Keratinocyte (primary cell): ENCODE data around the gene CEP63. TPM values are rescaled to one million over a fixed set of nuclear protein-coding genes. Genes with fewer than 3 reads are reported as not detected.

ENCODE experiments used
- DNase-seq: peaks from one replicate; pipeline ENCODE4 v3.0.0-alpha.2; 2011; ENCODE audit warnings: low read depth, missing footprints, low spot score
- FAIRE-seq: peaks from 2 replicates; lab custom pipeline; 2011; peaks lifted over from hg19 to GRCh38; lab: Jason Lieb, UNC
- H2AFZ ChIP-seq: 2 replicates; pipeline ENCODE4 v1.6.0; 2012; ENCODE audit warnings: low read length, control low read depth, inconsistent platforms; ENCODE audit not compliant: control insufficient read depth
- H3K27ac ChIP-seq: 2 replicates; pipeline ENCODE4 v1.5.1; 2011; ENCODE audit warnings: low read length; ENCODE audit not compliant: control insufficient read depth, insufficient read depth
- H3K27me3 ChIP-seq: 3 replicates; pipeline ENCODE4 v1.6.0; 2011; ENCODE audit warnings: low read length; ENCODE audit not compliant: control insufficient read depth, insufficient read depth; ENCODE audit errors: extremely low read depth
- H3K36me3 ChIP-seq, 2 experiments: 2 replicates in 1 of 2; 3 replicates in 1 of 2; pipeline ENCODE4 v1.5.1; 2011; ENCODE audit warnings: low read length in 2 of 2, mild to moderate bottlenecking in 1 of 2; ENCODE audit not compliant: control insufficient read depth in 2 of 2, insufficient read depth in 2 of 2; ENCODE audit errors: extremely low read depth in 1 of 2
- H3K4me1 ChIP-seq: 3 replicates; pipeline ENCODE4 v1.5.1; 2011; ENCODE audit warnings: low read length; ENCODE audit not compliant: control insufficient read depth, insufficient read depth; ENCODE audit errors: extremely low read depth
- H3K4me2 ChIP-seq: 3 replicates; pipeline ENCODE4 v1.6.0; 2011; ENCODE audit warnings: low read depth, low read length; ENCODE audit not compliant: control insufficient read depth, insufficient read depth; ENCODE audit errors: extremely low read depth
- H3K4me3 ChIP-seq, 3 experiments: fragments of 200-600 bp in 1 of 3; sonication (generic) in 1 of 3; 2 replicates in 2 of 3; 3 replicates in 1 of 3; pipeline ENCODE4 v1.5.1; 2011 to 2016; ENCODE audit warnings: low read length in 3 of 3, mild to moderate bottlenecking in 3 of 3, control low read depth in 2 of 3, inconsistent platforms in 1 of 3, low read depth in 1 of 3, mixed read lengths in 1 of 3, mixed run types in 1 of 3, moderate library complexity in 1 of 3; ENCODE audit not compliant: control insufficient read depth in 2 of 3, insufficient read depth in 2 of 3; ENCODE audit errors: extremely low read depth in 1 of 3
- H3K79me2 ChIP-seq: 2 replicates; pipeline ENCODE4 v1.6.0; 2012; ENCODE audit warnings: low read length; ENCODE audit not compliant: control insufficient read depth, insufficient read depth
- H3K9ac ChIP-seq: 3 replicates; pipeline ENCODE4 v1.6.0; 2011; ENCODE audit warnings: low read length; ENCODE audit not compliant: control insufficient read depth, insufficient read depth; ENCODE audit errors: extremely low read depth
- H3K9me1 ChIP-seq: 3 replicates; pipeline ENCODE4 v1.6.0; 2011; ENCODE audit warnings: low read length; ENCODE audit not compliant: control insufficient read depth, insufficient read depth; ENCODE audit errors: extremely low read depth
- H3K9me3 ChIP-seq: 2 replicates; pipeline ENCODE4 v1.5.1; 2012; ENCODE audit warnings: low read depth, low read length; ENCODE audit not compliant: control insufficient read depth
- H4K20me1 ChIP-seq: 3 replicates; pipeline ENCODE4 v1.6.0; 2011; ENCODE audit warnings: low read length; ENCODE audit not compliant: control insufficient read depth, insufficient read depth; ENCODE audit errors: extremely low read depth
- CTCF ChIP-seq, 3 experiments: IDR thresholded peaks in 1 of 3; conservative IDR thresholded peaks in 1 of 3; optimal IDR thresholded peaks in 1 of 3; 2 replicates in 2 of 3; 3 replicates in 1 of 3; pipeline versions ENCODE3 to v1.5.1; 2011; ENCODE audit warnings: low read length in 3 of 3, mild to moderate bottlenecking in 3 of 3, moderate library complexity in 2 of 3, control low read depth in 1 of 3, inconsistent platforms in 1 of 3; ENCODE audit not compliant: insufficient read depth in 2 of 3; ENCODE audit errors: extremely low read depth in 1 of 3
- EZH2 ChIP-seq: IDR thresholded peaks from one replicate; pipeline ENCODE4 v1.6.1; 2012; ENCODE audit warnings: inconsistent platforms, mild to moderate bottlenecking, low read length, moderate library complexity
- dilution Hi-C: fragments of 300-500 bp; cut with MboI; formaldehyde crosslinking; loops from one replicate; pipeline ENCODE4 v1.7.0; 2020; ENCODE audit warnings: low sequenced_read_pairs; ENCODE audit not compliant: extremely low pct_ligation_motif_present
- polyA plus RNA-seq, 5 experiments: library from polyadenylated mRNA; depleted of rRNA in 3 of 5; stranded (reverse) in 3 of 5; stranded (forward) in 1 of 5; unstranded in 1 of 5; fragments of >200 nt; gene quantifications; 1 replicate in 1 of 5; 2 replicates in 3 of 5; 3 replicates in 1 of 5; pipeline versions ENCODE4 v1.2.1 to v1.2.3, GENCODE V29; 2011 to 2012; ENCODE audit warnings: missing spikeins in 2 of 5, low read depth in 1 of 5, low replicate concordance in 1 of 5

The CEP63 gene
- polyA plus RNA-seq, 1 donor (not counting 4 experiments of a cell fraction or from before 2014, with no cell fraction given): 10.1 TPM

- H3K9ac ChIP-seq: no peak overlapping the region
- dilution Hi-C loops: no loop called here
- no peaks in the 10 kb centered on the region for H3K9me1 ChIP-seq
- no peak for TF ChIP-seq CTCF (optimal IDR thresholded peaks at IDR 0.05 in 1 of 3, IDR thresholded peaks at IDR 0.05 in 1 of 3, conservative IDR thresholded peaks at IDR 0.05 in 1 of 3; ENCODE audit: extremely low read depth in 1 of 3, insufficient read depth in 2 of 3, low read length in 3 of 3)
- no peak for TF ChIP-seq EZH2
- no peaks in the 10 kb centered on the region for H4K20me1 ChIP-seq
- no peaks in the 10 kb centered on the region for H3K79me2 ChIP-seq
- DNase-seq (no peak), FAIRE-seq (peak; percentile 13)
- no peak overlapping the region for H2AFZ ChIP-seq
- H3K27ac ChIP-seq: no peak overlapping the region
- peaks cover 6% of the 10 kb centered on the region for H3K4me1 ChIP-seq
- H3K9me3 ChIP-seq: no peaks in the 10 kb centered on the region
- no peak overlapping the region for H3K4me2 ChIP-seq
- no peaks in the 10 kb centered on the region for H3K36me3 ChIP-seq
- no peak overlapping the region for H3K4me3 ChIP-seq
- no peaks in the 10 kb centered on the region for H3K27me3 ChIP-seq
Observed at GRCh38 chr3:134462331-134462941, 23.4 kb upstream of the CEP63 start.

- Histone ChIP-seq H3K9ac (peak overlapping the region; percentile 24), H3K9me3 (no peaks in the 10 kb centered on the region), H3K4me3 (no peak overlapping the region), H3K79me2 (no peaks in the 10 kb centered on the region), H3K9me1 (no peaks in the 10 kb centered on the region), H2AFZ (no peak overlapping the region), H3K4me1 (peaks cover 6% of the 10 kb centered on the region), H3K4me2 (peak overlapping the region; percentile 25), H3K27me3 (no peaks in the 10 kb centered on the region), H3K27ac (no peak overlapping the region), H4K20me1 (no peaks in the 10 kb centered on the region), H3K36me3 (no peaks in the 10 kb centered on the region)
- dilution Hi-C loops: no loop called here
- no peak for FAIRE-seq
- TF ChIP-seq CTCF (optimal IDR thresholded peaks at IDR 0.05 in 1 of 3, IDR thresholded peaks at IDR 0.05 in 1 of 3, conservative IDR thresholded peaks at IDR 0.05 in 1 of 3; ENCODE audit: extremely low read depth in 1 of 3, insufficient read depth in 2 of 3, low read length in 3 of 3) (no peak), EZH2 (no peak)
- no peak for DNase-seq
Observed at GRCh38 chr3:134463676-134464063, 22.2 kb upstream of the CEP63 start.
